Measurements from ENCODE around the gene DAAM1. TPM values are rescaled to one million over a fixed set of nuclear protein-coding genes. Genes with fewer than 3 reads are reported as not detected.

DAAM1 gene
- total RNA-seq, 1 donor from 2014 or later: 39.5 TPM

GRCh38 chr14:59146484-59146883, 42.0 kb upstream of the DAAM1 start:
- H4K20me1 ChIP-seq (ENCODE audit: low read depth): no peaks in the 10 kb centered on the region
- H3K4me1 ChIP-seq: peaks cover 8% of the 10 kb centered on the region
- no peaks in the 10 kb centered on the region for H3K9me3 Mint-ChIP-seq
- H3K9ac ChIP-seq: no peak overlapping the region
- H3K27ac ChIP-seq: no peak overlapping the region
- TF ChIP-seq EZH2 (IDR thresholded peaks at IDR 0.05) (no peak), EZH2phosphoT487 (IDR thresholded peaks at IDR 0.05) (no peak)
- TF ChIP-seq, protein P1, sequence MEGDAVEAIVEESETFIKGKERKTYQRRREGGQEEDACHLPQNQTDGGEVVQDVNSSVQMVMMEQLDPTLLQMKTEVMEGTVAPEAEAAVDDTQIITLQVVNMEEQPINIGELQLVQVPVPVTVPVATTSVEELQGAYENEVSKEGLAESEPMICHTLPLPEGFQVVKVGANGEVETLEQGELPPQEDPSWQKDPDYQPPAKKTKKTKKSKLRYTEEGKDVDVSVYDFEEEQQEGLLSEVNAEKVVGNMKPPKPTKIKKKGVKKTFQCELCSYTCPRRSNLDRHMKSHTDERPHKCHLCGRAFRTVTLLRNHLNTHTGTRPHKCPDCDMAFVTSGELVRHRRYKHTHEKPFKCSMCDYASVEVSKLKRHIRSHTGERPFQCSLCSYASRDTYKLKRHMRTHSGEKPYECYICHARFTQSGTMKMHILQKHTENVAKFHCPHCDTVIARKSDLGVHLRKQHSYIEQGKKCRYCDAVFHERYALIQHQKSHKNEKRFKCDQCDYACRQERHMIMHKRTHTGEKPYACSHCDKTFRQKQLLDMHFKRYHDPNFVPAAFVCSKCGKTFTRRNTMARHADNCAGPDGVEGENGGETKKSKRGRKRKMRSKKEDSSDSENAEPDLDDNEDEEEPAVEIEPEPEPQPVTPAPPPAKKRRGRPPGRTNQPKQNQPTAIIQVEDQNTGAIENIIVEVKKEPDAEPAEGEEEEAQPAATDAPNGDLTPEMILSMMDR (IDR thresholded peaks at IDR 0.05): no peak
- no peak overlapping the region for H3K27ac Mint-ChIP-seq
- peaks cover 6% of the 10 kb centered on the region for H3K4me1 Mint-ChIP-seq
- H3K4me3 ChIP-seq: no peak overlapping the region
- DNase-seq (ENCODE audit: low spot score): no peak
- no peaks in the 10 kb centered on the region for H3K79me2 ChIP-seq (ENCODE audit: low read depth)
- H3K27me3 Mint-ChIP-seq (ENCODE audit: insufficient read depth, low read depth): peaks cover 4% of the 10 kb centered on the region
- H3K9me3 ChIP-seq (ENCODE audit: low read depth): no peaks in the 10 kb centered on the region
- no peak overlapping the region for H3K4me3 Mint-ChIP-seq
- H3K4me2 ChIP-seq: no peak overlapping the region
- no peaks in the 10 kb centered on the region for H3K27me3 ChIP-seq
- H3K36me3 ChIP-seq: no peaks in the 10 kb centered on the region
- H3K36me3 Mint-ChIP-seq: no peaks in the 10 kb centered on the region
- no peak overlapping the region for H2AFZ ChIP-seq (replicated peaks)
- H3F3A ChIP-seq (ENCODE audit: low read depth): no peaks in the 10 kb centered on the region

DNA sequence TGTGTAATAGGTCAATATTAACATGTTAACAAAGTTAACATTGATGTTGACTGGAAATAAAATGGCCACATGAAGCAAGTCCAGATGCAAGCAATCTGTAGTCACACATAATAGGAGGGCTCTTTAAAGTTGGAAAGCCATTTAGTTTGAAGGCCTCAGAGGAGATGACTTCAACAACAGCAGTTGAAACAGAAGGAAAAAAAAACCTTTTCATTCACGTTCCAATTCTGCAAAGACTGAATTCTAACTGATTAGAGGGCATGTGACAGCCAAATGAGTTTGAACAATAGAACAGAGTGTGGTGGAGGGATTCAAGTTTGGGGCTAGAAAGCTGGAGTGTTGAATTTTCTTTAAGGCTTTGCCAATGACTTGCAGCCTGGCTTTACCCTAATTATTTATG, 41.5 kb upstream of the DAAM1 start:
- H3K4me1 Mint-ChIP-seq: peaks cover 6% of the 10 kb centered on the region
- H3K4me3 Mint-ChIP-seq: no peak overlapping the region
- Histone ChIP-seq H3K9ac (no peak overlapping the region), H3K4me3 (no peak overlapping the region), H4K20me1 (ENCODE audit: low read depth) (no peaks in the 10 kb centered on the region), H3K27ac (no peak overlapping the region), H2AFZ (replicated peaks) (no peak overlapping the region), H3K9me3 (ENCODE audit: low read depth) (no peaks in the 10 kb centered on the region), H3K4me1 (peaks cover 8% of the 10 kb centered on the region), H3K79me2 (ENCODE audit: low read depth) (no peaks in the 10 kb centered on the region), H3F3A (ENCODE audit: low read depth) (no peaks in the 10 kb centered on the region), H3K4me2 (no peak overlapping the region), H3K27me3 (no peaks in the 10 kb centered on the region), H3K36me3 (no peaks in the 10 kb centered on the region)
- no peak overlapping the region for H3K27ac Mint-ChIP-seq
- peak; percentile 24 for DNase-seq (ENCODE audit: low spot score)
- H3K27me3 Mint-ChIP-seq (ENCODE audit: insufficient read depth, low read depth): peaks cover 4% of the 10 kb centered on the region
- TF ChIP-seq EZH2 (IDR thresholded peaks at IDR 0.05) (no peak), EZH2phosphoT487 (IDR thresholded peaks at IDR 0.05) (no peak)
- TF ChIP-seq, protein P1 (IDR thresholded peaks at IDR 0.05): no peak
- H3K9me3 Mint-ChIP-seq: no peaks in the 10 kb centered on the region
- no peaks in the 10 kb centered on the region for H3K36me3 Mint-ChIP-seq

- Histone ChIP-seq H3K27me3 (no peaks in the 10 kb centered on the region), H3K4me3 (no peak overlapping the region), H3K4me2 (no peak overlapping the region), H4K20me1 (ENCODE audit: low read depth) (no peaks in the 10 kb centered on the region), H3K9ac (no peak overlapping the region), H2AFZ (replicated peaks) (no peak overlapping the region), H3K79me2 (ENCODE audit: low read depth) (no peaks in the 10 kb centered on the region), H3K36me3 (no peaks in the 10 kb centered on the region), H3K9me3 (ENCODE audit: low read depth) (no peaks in the 10 kb centered on the region), H3F3A (ENCODE audit: low read depth) (no peaks in the 10 kb centered on the region), H3K4me1 (peaks cover 8% of the 10 kb centered on the region), H3K27ac (no peak overlapping the region)
- DNase-seq (ENCODE audit: low spot score): no peak
- no peak overlapping the region for H3K27ac Mint-ChIP-seq
- TF ChIP-seq EZH2 (IDR thresholded peaks at IDR 0.05): no peak
- TF ChIP-seq EZH2phosphoT487 (IDR thresholded peaks at IDR 0.05): no peak
- no peaks in the 10 kb centered on the region for H3K36me3 Mint-ChIP-seq
- no peaks in the 10 kb centered on the region for H3K9me3 Mint-ChIP-seq
- peaks cover 6% of the 10 kb centered on the region for H3K4me1 Mint-ChIP-seq
- peaks cover 4% of the 10 kb centered on the region for H3K27me3 Mint-ChIP-seq (ENCODE audit: insufficient read depth, low read depth)
- no peak overlapping the region for H3K4me3 Mint-ChIP-seq
Observed at GRCh38 chr14:59148334-59148900, 40.0 kb upstream of the DAAM1 start.

DNA sequence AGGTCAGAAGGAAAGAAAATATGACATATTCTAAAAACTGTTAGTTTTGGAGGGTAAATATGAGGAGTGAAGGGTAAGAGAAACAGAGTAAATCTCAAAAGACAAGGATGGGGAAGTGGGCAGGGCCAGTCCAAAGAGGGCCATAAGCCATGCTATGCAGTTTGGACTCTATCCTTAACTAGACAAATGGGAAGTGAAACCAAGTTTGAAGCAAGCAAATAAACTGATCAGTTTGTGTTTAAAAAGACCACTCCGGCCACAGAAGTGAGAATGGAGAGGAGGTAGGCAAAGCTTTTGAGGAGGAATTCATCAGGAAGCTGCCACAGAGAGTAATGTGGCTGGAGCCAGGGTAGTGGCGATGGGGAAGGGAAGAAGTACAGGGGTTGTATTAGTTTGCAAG, 37.5 kb upstream of the DAAM1 start:
- H4K20me1 ChIP-seq (ENCODE audit: low read depth): no peaks in the 10 kb centered on the region
- H3K4me1 ChIP-seq: peaks cover 8% of the 10 kb centered on the region
- no peaks in the 10 kb centered on the region for H3K27me3 ChIP-seq
- H2AFZ ChIP-seq (replicated peaks): no peak overlapping the region
- H3K4me1 Mint-ChIP-seq: peaks cover 6% of the 10 kb centered on the region
- no peaks in the 10 kb centered on the region for H3K9me3 Mint-ChIP-seq
- no peak overlapping the region for H3K9ac ChIP-seq
- no peaks in the 10 kb centered on the region for H3K36me3 Mint-ChIP-seq
- H3F3A ChIP-seq (ENCODE audit: low read depth): no peaks in the 10 kb centered on the region
- H3K4me3 Mint-ChIP-seq: no peak overlapping the region
- no peak overlapping the region for H3K27ac ChIP-seq
- TF ChIP-seq, protein P1 (IDR thresholded peaks at IDR 0.05): no peak
- no peak for TF ChIP-seq EZH2phosphoT487 (IDR thresholded peaks at IDR 0.05)
- H3K27me3 Mint-ChIP-seq (ENCODE audit: insufficient read depth, low read depth): peaks cover 4% of the 10 kb centered on the region
- no peak for DNase-seq (ENCODE audit: low spot score)
- no peaks in the 10 kb centered on the region for H3K9me3 ChIP-seq (ENCODE audit: low read depth)
- H3K36me3 ChIP-seq: no peaks in the 10 kb centered on the region
- no peaks in the 10 kb centered on the region for H3K79me2 ChIP-seq (ENCODE audit: low read depth)
- H3K4me3 ChIP-seq: no peak overlapping the region
- no peak overlapping the region for H3K4me2 ChIP-seq
- no peak overlapping the region for H3K27ac Mint-ChIP-seq
